Liver (tissue), 9 donors: ENCODE measurements around the gene NALF2. TPM values are rescaled to one million over a fixed set of nuclear protein-coding genes. Genes with fewer than 3 reads are reported as not detected.

Experiments used
- DNase-seq: peaks from one replicate; pipeline ENCODE4 v3.0.0-alpha.2; 2017; ENCODE audit warnings: low spot score
- H3K27ac ChIP-seq, 2 donors: one replicate each; pipeline ENCODE4 v1.7.0; 2013; ENCODE audit warnings: inconsistent platforms in 2 of 2, low read length in 2 of 2, control low read depth in 1 of 2, low read depth in 1 of 2, mild to moderate bottlenecking in 1 of 2
- H3K27me3 ChIP-seq, 4 donors: one replicate each; pipeline versions ENCODE4 v1.6.1 to v1.7.0; 2013; ENCODE audit warnings: low read length in 3 of 4, inconsistent platforms in 1 of 4, mild to moderate bottlenecking in 1 of 4, moderate library complexity in 1 of 4; ENCODE audit not compliant: control insufficient read depth in 4 of 4, insufficient read depth in 4 of 4
- H3K36me3 ChIP-seq, 4 donors: one replicate each; pipeline versions ENCODE4 v1.6.1 to v1.7.0; 2013; ENCODE audit warnings: low read length in 3 of 4, mild to moderate bottlenecking in 3 of 4, low read depth in 1 of 4, moderate library complexity in 1 of 4; ENCODE audit not compliant: control insufficient read depth in 4 of 4, insufficient read depth in 3 of 4
- H3K4me1 ChIP-seq, 4 donors: one replicate each; pipeline versions ENCODE4 v1.6.1 to v1.7.0; 2013; ENCODE audit warnings: low read length in 3 of 4, mild to moderate bottlenecking in 3 of 4, moderate library complexity in 1 of 4; ENCODE audit not compliant: control insufficient read depth in 4 of 4, insufficient read depth in 4 of 4
- H3K4me3 ChIP-seq, 3 donors: one replicate each; pipeline versions ENCODE4 v1.6.1 to v1.7.0; 2013; ENCODE audit warnings: low read length in 3 of 3, control low read depth in 1 of 3, low read depth in 1 of 3, mild to moderate bottlenecking in 1 of 3
- H3K9ac ChIP-seq, 2 donors: one replicate each; pipeline ENCODE4 v1.7.0; 2013; ENCODE audit warnings: low read length in 2 of 2, mild to moderate bottlenecking in 2 of 2, moderate library complexity in 2 of 2, control low read depth in 1 of 2, low read depth in 1 of 2
- H3K9me3 ChIP-seq, 4 donors: one replicate each; pipeline versions ENCODE4 v1.6.1 to v1.7.0; 2013; ENCODE audit warnings: low read length in 3 of 4; ENCODE audit not compliant: control insufficient read depth in 4 of 4
- ATF3 ChIP-seq: IDR thresholded peaks from 2 replicates; pipeline ENCODE4 v1.6.1; 2016; ENCODE audit warnings: antibody characterized with exemption
- CTCF ChIP-seq: fragments of 150-350 bp; IDR thresholded peaks from 2 replicates; pipeline ENCODE4 v1.5.1; 2017; ENCODE audit warnings: improper control_type of control experiment, low read depth, low read length; ENCODE audit not compliant: missing input control
- EGR1 ChIP-seq, 2 donors: IDR thresholded peaks; 2 replicates each; pipeline ENCODE4 v1.6.1; 2016 to 2018; ENCODE audit warnings: antibody characterized with exemption in 2 of 2, low read depth in 2 of 2
- FOXA1 ChIP-seq: IDR thresholded peaks from 2 replicates; pipeline ENCODE4 v1.6.1; 2016; ENCODE audit warnings: antibody characterized with exemption
- FOXA2 ChIP-seq: IDR thresholded peaks from 2 replicates; pipeline ENCODE4 v1.6.1; 2016; ENCODE audit warnings: antibody characterized with exemption
- GABPA ChIP-seq, 2 donors: IDR thresholded peaks in 1 of 2; conservative IDR thresholded peaks in 1 of 2; 2 replicates each; pipeline ENCODE4 v1.6.1; 2016; ENCODE audit warnings: antibody characterized with exemption in 2 of 2, mild to moderate bottlenecking in 1 of 2, moderate library complexity in 1 of 2
- HNF4A ChIP-seq, 2 donors: conservative IDR thresholded peaks; 2 replicates each; pipeline ENCODE4 v1.6.1; 2016; ENCODE audit warnings: antibody characterized with exemption in 2 of 2, mild to moderate bottlenecking in 2 of 2
- HNF4G ChIP-seq: IDR thresholded peaks from 2 replicates; pipeline ENCODE4 v1.6.1; 2016; ENCODE audit warnings: antibody characterized with exemption
- JUND ChIP-seq, 2 donors: IDR thresholded peaks; 2 replicates each; pipeline ENCODE4 v1.6.1; 2016; ENCODE audit warnings: antibody characterized with exemption in 2 of 2
- MAX ChIP-seq: IDR thresholded peaks from 2 replicates; pipeline ENCODE4 v1.6.1; 2016; ENCODE audit warnings: antibody characterized with exemption
- NR2F2 ChIP-seq: IDR thresholded peaks from 2 replicates; pipeline ENCODE4 v1.6.1; 2016; ENCODE audit warnings: antibody characterized with exemption
- RAD21 ChIP-seq, 2 donors: IDR thresholded peaks; 2 replicates each; pipeline ENCODE4 v1.6.1; 2016; ENCODE audit warnings: antibody characterized with exemption in 2 of 2, mild to moderate bottlenecking in 2 of 2
- REST ChIP-seq: IDR thresholded peaks from 2 replicates; pipeline ENCODE4 v1.6.1; 2016; ENCODE audit warnings: antibody characterized with exemption, mild to moderate bottlenecking
- RXRA ChIP-seq, 2 donors: IDR thresholded peaks; 2 replicates each; pipeline ENCODE4 v1.6.1; 2017 to 2018; ENCODE audit warnings: antibody characterized with exemption in 2 of 2, mild to moderate bottlenecking in 1 of 2
- SP1 ChIP-seq: IDR thresholded peaks from 2 replicates; pipeline ENCODE4 v1.6.1; 2018; ENCODE audit warnings: antibody characterized with exemption, mild to moderate bottlenecking
- TAF1 ChIP-seq: conservative IDR thresholded peaks from 2 replicates; pipeline ENCODE4 v1.6.1; 2016; ENCODE audit warnings: antibody characterized with exemption, mild to moderate bottlenecking
- YY1 ChIP-seq: IDR thresholded peaks from 2 replicates; pipeline ENCODE4 v1.6.1; 2016; ENCODE audit warnings: antibody characterized with exemption, mild to moderate bottlenecking
- ZBTB33 ChIP-seq: IDR thresholded peaks from 2 replicates; pipeline ENCODE4 v1.6.1; 2016; ENCODE audit warnings: antibody characterized with exemption
- WGBS: extraction: QIAGEN DNeasy Blood & Tissue Kit; methylation state at CpG from one replicate; pipeline ENCODE4 v1.1.7; 2013; 5-methylcytosine and 5-hydroxymethylcytosine counted together
- polyA plus RNA-seq, 2 donors: library from polyadenylated mRNA; stranded (reverse) in 1 of 2; unstranded in 1 of 2; fragments of 200-250 nt in 1 of 2; fragments of >200 nt in 1 of 2; fragmentation: Nextera tagmentation in 1 of 2; extraction: Ambion mirVana in 1 of 2; gene quantifications; one replicate each; pipeline versions ENCODE4 v1.2.1 to v1.2.3, GENCODE V29; 2013 to 2015
- total RNA-seq, 2 donors: library from RNA; depleted of rRNA; stranded (reverse); fragments of >200 nt; gene quantifications; one replicate each; pipeline ENCODE4 v1.2.3, GENCODE V29; 2014
- donor health status: healthy.
- donor health status: healthy.
- donor health status: healthy.
- donor health status: healthy.
- donor health status: healthy.

The NALF2 gene
- total and polyA plus RNA-seq, 4 donors = 0.08 to 0.18 TPM; not detected in 2

GRCh38 chrX:69522052-69522451, 17.9 kb downstream of the NALF2 start:
- Histone ChIP-seq H3K27ac (no peak overlapping the region), H3K27me3 (peaks cover 0 to 4% (median 0%) of the 10 kb centered on the region in 4 donors), H3K4me3 (no peak overlapping the region), H3K9me3 (no peaks in the 10 kb centered on the region), H3K36me3 (no peaks in the 10 kb centered on the region), H3K4me1 (no peaks in the 10 kb centered on the region), H3K9ac (no peak overlapping the region)
- TF ChIP-seq ATF3 = no peak
- no peak for TF ChIP-seq RXRA (IDR thresholded peaks at IDR 0.05)
- no peak for TF ChIP-seq CTCF
- no peak for TF ChIP-seq SP1
- TF ChIP-seq TAF1 = no peak
- TF ChIP-seq HNF4G = no peak
- TF ChIP-seq REST = no peak
- no peak for TF ChIP-seq GABPA (IDR thresholded peaks at IDR 0.05 in 1 of 2, conservative IDR thresholded peaks at IDR 0.05 in 1 of 2)
- no peak for TF ChIP-seq YY1
- no peak for TF ChIP-seq JUND (IDR thresholded peaks at IDR 0.05)
- no peak for TF ChIP-seq NR2F2
- no peak for DNase-seq

- no peak overlapping the region for H3K27ac ChIP-seq
- no peaks in the 10 kb centered on the region for H3K4me1 ChIP-seq
- TF ChIP-seq EGR1 (IDR thresholded peaks at IDR 0.05; ENCODE audit: low read depth in 2 of 2) (no peak), CTCF (no peak), SP1 (no peak), GABPA (IDR thresholded peaks at IDR 0.05 in 1 of 2, conservative IDR thresholded peaks at IDR 0.05 in 1 of 2) (no peak), JUND (IDR thresholded peaks at IDR 0.05) (no peak), RAD21 (IDR thresholded peaks at IDR 0.05) (no peak), ZBTB33 (no peak), YY1 (no peak), MAX (no peak), RXRA (IDR thresholded peaks at IDR 0.05) (no peak), FOXA1 (no peak), NR2F2 (no peak), ATF3 (no peak), HNF4G (no peak), TAF1 (no peak), FOXA2 (no peak), HNF4A (conservative IDR thresholded peaks at IDR 0.05) (no peak)
- WGBS = 47% methylated on average over 4 of the region's 4 CpGs
- H3K27me3 ChIP-seq = peaks cover 0 to 4% (median 0%) of the 10 kb centered on the region in 4 donors
- H3K9ac ChIP-seq = no peak overlapping the region
- no peak overlapping the region for H3K4me3 ChIP-seq
- no peaks in the 10 kb centered on the region for H3K36me3 ChIP-seq
- H3K9me3 ChIP-seq = no peaks in the 10 kb centered on the region
- no peak for DNase-seq
These were observed 19.2 kb downstream of the NALF2 start for GRCh38 chrX:69523314-69523713.
